Stimulated activated CD4-positive, alpha-beta T cell treated with anti-CD3 and anti-CD28 coated beads, Interleukin-4, amount 100 ng/mL, for 1 hour (primary cell): ENCODE measurements around the gene PBRM1.

Source experiments
- DNase-seq: peaks from one replicate; pipeline ENCODE4 v3.0.0-alpha.2; 2020

Gene PBRM1

DNA sequence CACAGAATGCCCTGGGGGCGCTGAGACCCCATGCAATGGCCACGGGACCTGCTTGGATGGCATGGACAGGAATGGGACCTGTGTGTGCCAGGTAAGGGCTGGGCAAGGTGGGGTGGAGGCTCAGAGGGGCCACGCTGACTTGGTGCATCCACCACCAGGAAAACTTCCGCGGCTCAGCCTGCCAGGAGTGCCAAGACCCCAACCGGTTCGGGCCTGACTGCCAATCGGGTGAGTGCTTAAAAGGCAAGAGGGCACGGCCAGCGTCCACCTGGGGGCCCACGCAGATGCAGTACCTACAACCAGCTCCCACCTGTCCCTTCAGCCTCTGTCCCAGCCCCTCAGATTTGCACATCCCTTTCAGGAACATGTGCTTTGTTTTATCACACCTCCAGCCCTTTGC is 183.7 kb downstream of the PBRM1 start:
- no peak for DNase-seq

DNA sequence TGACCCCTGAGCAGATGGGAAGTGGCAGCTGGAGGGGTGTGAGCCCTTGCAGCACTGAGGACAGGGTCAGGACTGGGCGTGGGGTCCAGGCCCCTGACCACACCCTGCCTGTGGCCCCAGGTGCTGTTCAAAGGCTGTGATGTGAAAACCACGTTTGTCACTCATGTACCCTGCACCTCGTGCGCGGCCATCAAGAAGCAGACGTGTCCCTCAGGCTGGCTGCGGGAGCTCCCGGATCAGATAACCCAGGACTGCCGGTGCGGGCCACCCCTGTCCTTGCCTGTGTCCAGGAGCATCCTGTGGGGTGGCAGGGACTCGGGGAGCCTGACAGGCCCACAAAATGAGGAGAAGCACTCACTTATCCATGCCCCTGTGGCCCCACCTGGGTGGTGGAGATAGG is 184.7 kb downstream of the PBRM1 start:
- no peak for DNase-seq

DNA sequence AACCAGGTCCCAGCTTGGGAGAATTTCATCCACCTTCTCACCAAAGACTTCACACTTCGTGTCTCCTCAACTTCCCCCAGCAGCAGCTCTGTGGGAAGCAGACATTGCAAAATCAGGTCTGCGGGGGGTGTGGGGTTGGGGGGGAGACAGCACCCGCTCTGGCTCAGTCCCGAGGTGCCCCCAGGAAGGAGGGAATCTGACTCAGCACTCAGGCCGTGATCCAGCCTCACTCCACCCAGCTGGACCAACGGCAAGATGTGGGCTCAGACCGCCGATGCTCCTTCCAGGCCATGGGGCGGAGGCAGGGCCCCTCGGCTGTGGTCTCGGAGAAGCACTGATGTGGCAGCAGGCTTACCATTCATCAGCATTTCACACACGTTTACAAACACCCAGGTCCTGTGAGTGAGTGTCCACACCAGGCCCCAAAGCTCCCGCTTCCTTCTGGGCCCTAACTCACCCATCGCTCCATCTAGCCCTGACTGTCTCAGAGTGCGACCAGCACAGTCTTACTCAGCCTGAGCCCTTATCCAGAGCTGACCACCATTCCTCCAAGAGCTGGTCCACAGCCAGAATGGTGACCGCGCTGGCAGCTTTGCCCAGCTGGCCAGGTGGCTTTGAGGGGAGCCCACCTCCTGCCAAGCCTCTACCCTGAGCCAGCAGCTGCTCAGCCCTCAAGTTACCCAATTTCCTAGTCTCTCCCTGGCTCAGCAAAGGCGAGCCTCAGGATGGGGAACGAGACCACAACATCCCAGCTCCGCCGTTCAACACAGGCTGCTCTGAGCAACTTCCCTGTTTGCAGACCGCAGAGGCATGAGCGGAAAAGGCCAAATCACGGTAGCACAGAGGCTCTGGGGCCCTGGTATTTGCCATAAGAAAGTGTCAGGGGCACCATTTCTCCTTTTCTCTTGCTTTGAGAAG is 187.3 kb downstream of the PBRM1 start:
- no peak for DNase-seq

DNA sequence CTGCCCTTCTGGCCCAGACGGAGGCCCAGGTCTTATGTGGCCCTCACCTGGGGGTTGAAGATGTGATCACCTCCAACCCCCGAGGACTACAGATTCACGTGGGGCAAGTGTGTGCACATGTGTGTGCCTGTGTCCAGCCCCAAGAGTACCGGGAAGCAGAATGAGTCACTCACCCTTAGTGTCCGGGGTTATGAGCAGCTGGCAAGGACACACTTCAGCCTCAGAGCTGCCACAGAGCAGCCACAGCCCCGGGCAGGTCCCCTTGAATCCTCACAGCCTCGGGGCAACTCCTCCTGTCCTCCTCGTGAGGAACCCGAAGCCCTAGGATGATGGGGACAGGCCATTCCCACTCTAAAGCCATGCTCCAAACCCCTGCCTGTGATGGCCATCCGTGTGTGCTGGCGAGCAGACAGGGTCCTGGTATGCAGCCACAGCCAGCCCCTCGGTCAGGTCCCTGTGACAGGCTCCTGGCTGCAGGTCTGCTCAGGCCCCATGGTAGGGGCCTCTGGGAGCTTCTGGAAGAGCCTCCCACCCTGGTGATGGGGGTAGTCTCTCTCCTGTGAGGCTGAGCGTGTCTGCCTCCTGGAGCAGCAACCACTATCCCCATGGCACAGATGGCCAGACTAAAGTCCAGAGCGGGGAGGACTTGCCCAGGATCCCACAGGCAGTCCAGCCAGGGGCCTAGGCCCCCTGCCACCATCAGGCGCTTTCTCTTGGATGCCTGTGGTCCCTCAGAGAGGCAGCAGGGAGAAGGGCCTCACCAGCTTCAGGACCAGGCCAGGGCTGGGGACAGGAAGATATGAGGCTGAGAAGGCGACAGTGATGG is 189.7 kb downstream of the PBRM1 start:
- no peak for DNase-seq
